Hematopoietic multipotent progenitor cell treated with erythropoietin and hydrocortisone succinate and interleukin-3 and kit ligand, for 6 days (in vitro differentiated cells): ENCODE data around the gene ACP7.
"Not testable (repeated sequence)": the region's sequence is repeated elsewhere in the genome, so short reads cannot be mapped to it uniquely, and the experiment has no call there.

Experiments
- DNase-seq: peaks from one replicate; pipeline ENCODE4 v3.0.0-alpha.2; 2015

Gene ACP7

GRCh38 chr19:39078436-39079200, 5.5 kb upstream of the ACP7 start:
- DNase-seq = no peak

- DNase-seq = no peak
Measured at GRCh38 chr19:39080431-39080830, 3.7 kb upstream of the ACP7 start.

GRCh38 chr19:39082167-39082566, 2.0 kb upstream of the ACP7 start:
- no peak for DNase-seq

- DNase-seq = peak; percentile 15
Measured at GRCh38 chr19:39082745-39083598, 1.2 kb upstream of the ACP7 start.

- DNase-seq = no peak
Measured at GRCh38 chr19:39083599-39083982, 577 bp upstream of the ACP7 start.

- DNase-seq = no peak
Measured at GRCh38 chr19:39084732-39085080, 538 bp downstream of the ACP7 start.

GRCh38 chr19:39085392-39085791, 1.2 kb downstream of the ACP7 start:
- DNase-seq = no peak

GRCh38 chr19:39086386-39086785, 2.2 kb downstream of the ACP7 start:
- DNase-seq = no peak

GRCh38 chr19:39087907-39088686, 3.9 kb downstream of the ACP7 start:
- no peak for DNase-seq

- not testable (repeated sequence) for DNase-seq
Measured at GRCh38 chr19:39090016-39090415, 5.8 kb downstream of the ACP7 start.

- no peak for DNase-seq
Measured at GRCh38 chr19:39090881-39091280, 6.7 kb downstream of the ACP7 start.

GRCh38 chr19:39095799-39096540, 11.8 kb downstream of the ACP7 start:
- DNase-seq = not testable (repeated sequence)

GRCh38 chr19:39097299-39097698, 13.1 kb downstream of the ACP7 start:
- no peak for DNase-seq

- DNase-seq = no peak
Measured at GRCh38 chr19:39097721-39098120, 13.6 kb downstream of the ACP7 start.

- no peak for DNase-seq
Measured at GRCh38 chr19:39098365-39099269, 14.4 kb downstream of the ACP7 start.

GRCh38 chr19:39099341-39099740, 15.2 kb downstream of the ACP7 start:
- DNase-seq = no peak

- DNase-seq = no peak
Measured at GRCh38 chr19:39100500-39101166, 16.5 kb downstream of the ACP7 start.

- no peak for DNase-seq
Measured at GRCh38 chr19:39103151-39103550, 19.0 kb downstream of the ACP7 start.

- no peak for DNase-seq
Measured at GRCh38 chr19:39104186-39104596, 20.0 kb downstream of the ACP7 start.

GRCh38 chr19:39106194-39106593, 22.0 kb downstream of the ACP7 start:
- no peak for DNase-seq

GRCh38 chr19:39109641-39110040, 25.5 kb downstream of the ACP7 start:
- no peak for DNase-seq
